H1 (cell line): ENCODE measurements around the gene TLR2. TPM values are rescaled to one million over a fixed set of nuclear protein-coding genes. Genes with fewer than 3 reads are reported as not detected.

Experiments used
- CTCF ChIA-PET: fragments of 300-600 bp; sonication (Branson Sonifier 250); formaldehyde crosslinking; loops from one replicate; lab custom pipeline; 2021; ENCODE audit not compliant: partially characterized antibody; lab: Charles Lee
- POLR2A ChIA-PET: fragments of 300-600 bp; sonication (Branson Sonifier 250); formaldehyde crosslinking; loops from one replicate; lab custom pipeline; 2021; ENCODE audit warnings: inconsistent platforms; ENCODE audit not compliant: partially characterized antibody; lab: Charles Lee
- DNase-seq, 2 experiments: peaks; one replicate each; pipeline versions ENCODE4 v3.0.0 to v3.0.0-alpha.2; 2010 to 2022; ENCODE audit warnings: low spot score in 2 of 2, low read depth in 1 of 2, mixed read lengths in 1 of 2
- FAIRE-seq: peaks from 2 replicates; lab custom pipeline; 2011; peaks lifted over from hg19 to GRCh38; lab: Jason Lieb, UNC
- H2AFZ ChIP-seq: 2 replicates; pipeline ENCODE4 v1.8.1; 2012; ENCODE audit warnings: low read length, inconsistent platforms
- H2AK5ac ChIP-seq: 2 replicates; pipeline ENCODE4 v1.6.1; 2013; ENCODE audit warnings: low read depth, low read length
- H2BK120ac ChIP-seq: replicated peaks from 2 replicates; pipeline ENCODE3; 2013; ENCODE audit warnings: low read depth, low read length, inconsistent platforms
- H2BK12ac ChIP-seq: 2 replicates; pipeline ENCODE4 v1.6.1; 2013; ENCODE audit warnings: low read depth, low read length
- H2BK15ac ChIP-seq: 2 replicates; pipeline ENCODE4 v1.6.1; 2013; ENCODE audit warnings: low read length
- H2BK20ac ChIP-seq: 2 replicates; pipeline ENCODE4 v1.6.1; 2013; ENCODE audit warnings: low read length
- H2BK5ac ChIP-seq: 2 replicates; pipeline ENCODE4 v1.6.1; 2013; ENCODE audit warnings: low read depth, low read length
- H3K14ac ChIP-seq: 2 replicates; pipeline ENCODE4 v1.6.1; 2013; ENCODE audit warnings: inconsistent platforms; ENCODE audit not compliant: insufficient read length
- H3K18ac ChIP-seq: 2 replicates; pipeline ENCODE4 v1.6.1; 2013; ENCODE audit warnings: low read length; ENCODE audit errors: extremely low read depth
- H3K23ac ChIP-seq: 2 replicates; pipeline ENCODE4 v1.6.1; 2013; ENCODE audit warnings: inconsistent platforms; ENCODE audit not compliant: insufficient read length
- H3K23me2 ChIP-seq: 2 replicates; pipeline ENCODE4 v1.6.1; 2013; ENCODE audit warnings: low read depth, low read length
- H3K27ac ChIP-seq: 2 replicates; pipeline ENCODE4 v1.6.1; 2011; ENCODE audit warnings: low read depth, low read length, inconsistent platforms
- H3K27me3 ChIP-seq, 4 experiments: replicated peaks in 1 of 4; 1 replicate in 1 of 4; 2 replicates in 3 of 4; pipeline versions ENCODE4 v1.6.1 to v1.8.1; 2011 to 2013; ENCODE audit warnings: low read length in 3 of 4, mild to moderate bottlenecking in 3 of 4, inconsistent platforms in 2 of 4, mixed read lengths in 2 of 4, moderate library complexity in 1 of 4; ENCODE audit not compliant: control insufficient read depth in 3 of 4, insufficient read depth in 3 of 4; ENCODE audit errors: extremely low read depth in 1 of 4
- H3K36me3 ChIP-seq, 4 experiments: 2 replicates each; pipeline versions ENCODE4 v1.6.1 to v1.8.1; 2011 to 2013; ENCODE audit warnings: mild to moderate bottlenecking in 4 of 4, low read length in 3 of 4, moderate library complexity in 2 of 4, control low read depth in 1 of 4, inconsistent platforms in 1 of 4; ENCODE audit not compliant: insufficient read depth in 4 of 4, control insufficient read depth in 2 of 4
- H3K4ac ChIP-seq: replicated peaks from 2 replicates; pipeline ENCODE3; 2013; ENCODE audit warnings: low read length, low read depth, mixed read lengths, inconsistent platforms; ENCODE audit not compliant: insufficient read length
- H3K4me1 ChIP-seq, 4 experiments: replicated peaks in 1 of 4; 1 replicate in 1 of 4; 2 replicates in 3 of 4; pipeline versions ENCODE4 v1.6.1 to v1.8.1; 2011 to 2013; ENCODE audit warnings: low read length in 3 of 4, inconsistent platforms in 2 of 4, mixed read lengths in 1 of 4; ENCODE audit not compliant: insufficient read depth in 4 of 4, control insufficient read depth in 3 of 4
- H3K4me2 ChIP-seq, 2 experiments: 2 replicates each; pipeline versions ENCODE4 v1.6.1 to v1.8.1; 2011 to 2013; ENCODE audit warnings: low read depth in 2 of 2, low read length in 2 of 2, control low read depth in 1 of 2, inconsistent platforms in 1 of 2, mild to moderate bottlenecking in 1 of 2; ENCODE audit not compliant: insufficient read depth in 1 of 2
- H3K4me3 ChIP-seq, 4 experiments: fragments of 200-600, 300-600 bp in 1 of 4; sonication (generic), shearing (Covaris generic), sonication (Bioruptor Twin) in 1 of 4; 2 replicates each; pipeline versions ENCODE4 v1.5.1 to v1.8.1; 2011 to 2016; ENCODE audit warnings: low read length in 4 of 4, low read depth in 3 of 4, control low read depth in 2 of 4, inconsistent platforms in 2 of 4, mild to moderate bottlenecking in 2 of 4, mixed read lengths in 1 of 4, moderate library complexity in 1 of 4; ENCODE audit not compliant: insufficient read depth in 2 of 4; ENCODE audit errors: extremely low read depth in 1 of 4
- H3K56ac ChIP-seq: replicated peaks from 2 replicates; pipeline ENCODE3; 2013; ENCODE audit warnings: low read depth, mild to moderate bottlenecking, mixed read lengths, low read length, inconsistent platforms; ENCODE audit not compliant: insufficient read length
- H3K79me1 ChIP-seq: 2 replicates; pipeline ENCODE4 v1.6.1; 2013; ENCODE audit warnings: low read depth, low read length, control low read depth
- H3K79me2 ChIP-seq, 2 experiments: 2 replicates each; pipeline versions ENCODE4 v1.6.1 to v1.8.1; 2012 to 2013; ENCODE audit warnings: low read length in 2 of 2, mild to moderate bottlenecking in 2 of 2, inconsistent platforms in 1 of 2; ENCODE audit not compliant: insufficient read depth in 2 of 2, control insufficient read depth in 1 of 2
- H3K9ac ChIP-seq, 4 experiments: replicated peaks in 1 of 4; 1 replicate in 1 of 4; 2 replicates in 3 of 4; pipeline versions ENCODE4 v1.6.1 to v1.8.1; 2011 to 2013; ENCODE audit warnings: low read depth in 3 of 4, low read length in 3 of 4, control low read depth in 2 of 4, mild to moderate bottlenecking in 2 of 4, moderate library complexity in 2 of 4, inconsistent platforms in 1 of 4; ENCODE audit errors: extremely low read depth in 1 of 4
- H3K9me3 ChIP-seq, 2 experiments: 2 replicates each; pipeline versions ENCODE4 v1.6.1 to v1.8.1; 2012 to 2013; ENCODE audit warnings: mild to moderate bottlenecking in 2 of 2, moderate library complexity in 2 of 2, control low read depth in 1 of 2, inconsistent platforms in 1 of 2, low read depth in 1 of 2, low read length in 1 of 2, mixed read lengths in 1 of 2; ENCODE audit not compliant: insufficient read depth in 2 of 2
- H4K20me1 ChIP-seq, 2 experiments: replicated peaks in 1 of 2; 2 replicates each; pipeline versions ENCODE3 to v1.8.1; 2011 to 2013; ENCODE audit warnings: inconsistent platforms in 2 of 2, low read length in 2 of 2, mild to moderate bottlenecking in 1 of 2; ENCODE audit not compliant: insufficient read depth in 2 of 2, control insufficient read depth in 1 of 2
- H4K5ac ChIP-seq: 2 replicates; pipeline ENCODE4 v1.6.1; 2013; ENCODE audit warnings: low read length, low read depth, mixed read lengths, inconsistent platforms; ENCODE audit not compliant: insufficient read length
- H4K8ac ChIP-seq: 2 replicates; pipeline ENCODE4 v1.8.0; 2013; ENCODE audit warnings: mild to moderate bottlenecking, moderate library complexity, low read length, inconsistent platforms; ENCODE audit not compliant: insufficient read depth; ENCODE audit errors: extremely low read depth
- H4K91ac ChIP-seq: replicated peaks from 2 replicates; pipeline ENCODE3; 2013; ENCODE audit warnings: low read length, mixed read lengths, inconsistent platforms; ENCODE audit not compliant: insufficient read length
- ASH2L ChIP-seq: fragments of 200-600, 300-600 bp; sonication (generic); IDR thresholded peaks from one replicate; pipeline ENCODE4 v1.7.1; 2017; ENCODE audit warnings: low read length
- BACH1 ChIP-seq: IDR thresholded peaks from 2 replicates; pipeline ENCODE4 v1.6.1; 2012; ENCODE audit warnings: low read length, improper control_type of control experiment
- HDAC2 ChIP-seq, 2 experiments: fragments of 300-600 bp in 1 of 2; sonication (generic) in 1 of 2; IDR thresholded peaks; 2 replicates each; pipeline ENCODE4 v1.6.1; 2011 to 2012; ENCODE audit warnings: low read depth in 2 of 2, low read length in 2 of 2, mild to moderate bottlenecking in 2 of 2, moderate library complexity in 2 of 2, borderline replicate concordance in 1 of 2, inconsistent platforms in 1 of 2
- KDM5A ChIP-seq: fragments of 200-600 bp; IDR thresholded peaks from 2 replicates; pipeline ENCODE4 v1.7.1; 2012; ENCODE audit warnings: mild to moderate bottlenecking, low read length, inconsistent platforms, mixed read lengths
- WGBS, 2 experiments: shearing (Covaris generic) in 1 of 2; methylation state at CpG; one replicate each; pipeline versions ENCODE4 v1.1.6 to v1.1.7; 2013 to 2015; ENCODE audit warnings: low lambda C conversion rate in 2 of 2, mixed read lengths in 2 of 2, inconsistent platforms in 1 of 2, low coverage in 1 of 2, missing lambda C conversion rate in 1 of 2; ENCODE audit not compliant: insufficient replicate concordance in 2 of 2, insufficient coverage in 1 of 2, insufficient read length in 1 of 2; ENCODE audit errors: extremely low coverage in 1 of 2, missing lambda C conversion rate in 1 of 2; 5-methylcytosine and 5-hydroxymethylcytosine counted together
- polyA plus RNA-seq, 7 experiments: library from polyadenylated mRNA; depleted of rRNA in 3 of 7; stranded (reverse) in 5 of 7; unstranded in 2 of 7; fragments of >200 nt in 5 of 7; fragments of 200-250 nt in 2 of 7; gene quantifications; 1 replicate in 5 of 7; 2 replicates in 1 of 7; 4 replicates in 1 of 7; pipeline versions ENCODE4 v1.2.1 to v1.2.3, GENCODE V29; 2011 to 2013; ENCODE audit warnings: missing spikeins in 2 of 7, mixed read lengths in 2 of 7
- total RNA-seq: library from RNA; stranded (reverse); fragmentation: NEBNext Ultra II Directional; extraction: Animal tissue kit (Norgen Biotek cat#: 25700); gene quantifications from 2 replicates; pipeline ENCODE4 v1.2.1, GENCODE V29; 2021
- TF ChIP-seq, protein P1 (sequence below): IDR thresholded peaks from 2 replicates; pipeline ENCODE4 v1.6.1; 2012; ENCODE audit warnings: low read length, inconsistent platforms

TLR2 gene
- total and polyA plus RNA-seq, 2 of the 8 experiments (the other 6 are each of a cell fraction or from before 2014, with no cell fraction given), result 1.3 TPM

- DNase-seq (no peak), FAIRE-seq (no peak)
- Histone ChIP-seq H2AFZ (0 out of 2 replicates have a peak overlapping the region, but pooled peaks have one; percentile 57), H2BK5ac (no peak overlapping the region), H4K5ac (no peak overlapping the region), H4K8ac (no peak overlapping the region), H3K56ac (no peak overlapping the region), H3K9ac (no peak overlapping the region), H3K14ac (no peak overlapping the region), H3K79me1 (no peaks in the 10 kb centered on the region), H3K79me2 (no peaks in the 10 kb centered on the region), H3K36me3 (no peaks in the 10 kb centered on the region), H3K4ac (no peak overlapping the region), H3K9me3 (no peaks in the 10 kb centered on the region), H3K27ac (no peak overlapping the region), H3K4me3 (no peak overlapping the region), H2BK120ac (no peak overlapping the region), H3K4me2 (no peak overlapping the region), H3K4me1 (peaks cover 0 to 10% (median 1%) of the 10 kb centered on the region in 4 experiments; a peak in 2 of 7 replicates), H3K23ac (no peak overlapping the region), H2BK15ac (no peak overlapping the region), H2BK12ac (no peak overlapping the region), H4K91ac (no peak overlapping the region), H3K23me2 (no peaks in the 10 kb centered on the region), H3K27me3 (no peaks in the 10 kb centered on the region), H4K20me1 (no peaks in the 10 kb centered on the region), H2BK20ac (no peak overlapping the region), H2AK5ac (no peak overlapping the region), H3K18ac (no peak overlapping the region)
- WGBS, 2 experiments, result 73% methylated on average over 3 of the region's 3 CpGs; no CpG with 5 or more reads in 1 of the 2 experiments
- TF ChIP-seq KDM5A, result no peak
- no peak for TF ChIP-seq BACH1
- no peak for TF ChIP-seq ASH2L
- TF ChIP-seq HDAC2 (IDR thresholded peaks at IDR 0.05; ENCODE audit: borderline replicate concordance in 1 of 2, low read depth in 2 of 2, low read length in 2 of 2), result no peak
- TF ChIP-seq, protein P1, sequence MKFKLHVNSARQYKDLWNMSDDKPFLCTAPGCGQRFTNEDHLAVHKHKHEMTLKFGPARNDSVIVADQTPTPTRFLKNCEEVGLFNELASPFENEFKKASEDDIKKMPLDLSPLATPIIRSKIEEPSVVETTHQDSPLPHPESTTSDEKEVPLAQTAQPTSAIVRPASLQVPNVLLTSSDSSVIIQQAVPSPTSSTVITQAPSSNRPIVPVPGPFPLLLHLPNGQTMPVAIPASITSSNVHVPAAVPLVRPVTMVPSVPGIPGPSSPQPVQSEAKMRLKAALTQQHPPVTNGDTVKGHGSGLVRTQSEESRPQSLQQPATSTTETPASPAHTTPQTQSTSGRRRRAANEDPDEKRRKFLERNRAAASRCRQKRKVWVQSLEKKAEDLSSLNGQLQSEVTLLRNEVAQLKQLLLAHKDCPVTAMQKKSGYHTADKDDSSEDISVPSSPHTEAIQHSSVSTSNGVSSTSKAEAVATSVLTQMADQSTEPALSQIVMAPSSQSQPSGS, result no peak
- CTCF ChIA-PET, result interaction anchor here (0.8 to 9.6 kb wide), 12 partner anchors 8 to 305 kb away, joined by 3 to 142 read pairs (median 9); no protein-coding TSS in a partner anchor
- POLR2A ChIA-PET, result no interaction called here
Observed at GRCh38 chr4:153651116-153651515, 33.0 kb upstream of the TLR2 start.
